H1 (cell line): ENCODE data around the gene MTMR8. TPM values are rescaled to one million over a fixed set of nuclear protein-coding genes. Genes with fewer than 3 reads are reported as not detected.
A peak's percentile ranks its signal among the peaks of the same experiment; 100 is the strongest.

Experiments
- CTCF ChIA-PET: fragments of 300-600 bp; sonication (Branson Sonifier 250); formaldehyde crosslinking; loops from one replicate; lab custom pipeline; 2021; ENCODE audit not compliant: partially characterized antibody; lab: Charles Lee
- POLR2A ChIA-PET: fragments of 300-600 bp; sonication (Branson Sonifier 250); formaldehyde crosslinking; loops from one replicate; lab custom pipeline; 2021; ENCODE audit warnings: inconsistent platforms; ENCODE audit not compliant: partially characterized antibody; lab: Charles Lee
- DNase-seq, 2 experiments: peaks; one replicate each; pipeline versions ENCODE4 v3.0.0 to v3.0.0-alpha.2; 2010 to 2022; ENCODE audit warnings: low spot score in 2 of 2, low read depth in 1 of 2, mixed read lengths in 1 of 2
- FAIRE-seq: peaks from 2 replicates; lab custom pipeline; 2011; peaks lifted over from hg19 to GRCh38; lab: Jason Lieb, UNC
- H2AFZ ChIP-seq: 2 replicates; pipeline ENCODE4 v1.8.1; 2012; ENCODE audit warnings: low read length, inconsistent platforms
- H2AK5ac ChIP-seq: 2 replicates; pipeline ENCODE4 v1.6.1; 2013; ENCODE audit warnings: low read depth, low read length
- H2BK120ac ChIP-seq: replicated peaks from 2 replicates; pipeline ENCODE3; 2013; ENCODE audit warnings: low read depth, low read length, inconsistent platforms
- H2BK12ac ChIP-seq: 2 replicates; pipeline ENCODE4 v1.6.1; 2013; ENCODE audit warnings: low read depth, low read length
- H2BK15ac ChIP-seq: 2 replicates; pipeline ENCODE4 v1.6.1; 2013; ENCODE audit warnings: low read length
- H2BK20ac ChIP-seq: 2 replicates; pipeline ENCODE4 v1.6.1; 2013; ENCODE audit warnings: low read length
- H2BK5ac ChIP-seq: 2 replicates; pipeline ENCODE4 v1.6.1; 2013; ENCODE audit warnings: low read depth, low read length
- H3K14ac ChIP-seq: 2 replicates; pipeline ENCODE4 v1.6.1; 2013; ENCODE audit warnings: inconsistent platforms; ENCODE audit not compliant: insufficient read length
- H3K18ac ChIP-seq: 2 replicates; pipeline ENCODE4 v1.6.1; 2013; ENCODE audit warnings: low read length; ENCODE audit errors: extremely low read depth
- H3K23ac ChIP-seq: 2 replicates; pipeline ENCODE4 v1.6.1; 2013; ENCODE audit warnings: inconsistent platforms; ENCODE audit not compliant: insufficient read length
- H3K23me2 ChIP-seq: 2 replicates; pipeline ENCODE4 v1.6.1; 2013; ENCODE audit warnings: low read depth, low read length
- H3K27ac ChIP-seq: 2 replicates; pipeline ENCODE4 v1.6.1; 2011; ENCODE audit warnings: low read depth, low read length, inconsistent platforms
- H3K27me3 ChIP-seq, 4 experiments: replicated peaks in 1 of 4; 1 replicate in 1 of 4; 2 replicates in 3 of 4; pipeline versions ENCODE4 v1.6.1 to v1.8.1; 2011 to 2013; ENCODE audit warnings: low read length in 3 of 4, mild to moderate bottlenecking in 3 of 4, inconsistent platforms in 2 of 4, mixed read lengths in 2 of 4, moderate library complexity in 1 of 4; ENCODE audit not compliant: control insufficient read depth in 3 of 4, insufficient read depth in 3 of 4; ENCODE audit errors: extremely low read depth in 1 of 4
- H3K36me3 ChIP-seq, 4 experiments: 2 replicates each; pipeline versions ENCODE4 v1.6.1 to v1.8.1; 2011 to 2013; ENCODE audit warnings: mild to moderate bottlenecking in 4 of 4, low read length in 3 of 4, moderate library complexity in 2 of 4, control low read depth in 1 of 4, inconsistent platforms in 1 of 4; ENCODE audit not compliant: insufficient read depth in 4 of 4, control insufficient read depth in 2 of 4
- H3K4ac ChIP-seq: replicated peaks from 2 replicates; pipeline ENCODE3; 2013; ENCODE audit warnings: low read length, low read depth, mixed read lengths, inconsistent platforms; ENCODE audit not compliant: insufficient read length
- H3K4me1 ChIP-seq, 4 experiments: replicated peaks in 1 of 4; 1 replicate in 1 of 4; 2 replicates in 3 of 4; pipeline versions ENCODE4 v1.6.1 to v1.8.1; 2011 to 2013; ENCODE audit warnings: low read length in 3 of 4, inconsistent platforms in 2 of 4, mixed read lengths in 1 of 4; ENCODE audit not compliant: insufficient read depth in 4 of 4, control insufficient read depth in 3 of 4
- H3K4me2 ChIP-seq, 2 experiments: 2 replicates each; pipeline versions ENCODE4 v1.6.1 to v1.8.1; 2011 to 2013; ENCODE audit warnings: low read depth in 2 of 2, low read length in 2 of 2, control low read depth in 1 of 2, inconsistent platforms in 1 of 2, mild to moderate bottlenecking in 1 of 2; ENCODE audit not compliant: insufficient read depth in 1 of 2
- H3K4me3 ChIP-seq, 4 experiments: fragments of 200-600, 300-600 bp in 1 of 4; sonication (generic), shearing (Covaris generic), sonication (Bioruptor Twin) in 1 of 4; 2 replicates each; pipeline versions ENCODE4 v1.5.1 to v1.8.1; 2011 to 2016; ENCODE audit warnings: low read length in 4 of 4, low read depth in 3 of 4, control low read depth in 2 of 4, inconsistent platforms in 2 of 4, mild to moderate bottlenecking in 2 of 4, mixed read lengths in 1 of 4, moderate library complexity in 1 of 4; ENCODE audit not compliant: insufficient read depth in 2 of 4; ENCODE audit errors: extremely low read depth in 1 of 4
- H3K56ac ChIP-seq: replicated peaks from 2 replicates; pipeline ENCODE3; 2013; ENCODE audit warnings: low read depth, mild to moderate bottlenecking, mixed read lengths, low read length, inconsistent platforms; ENCODE audit not compliant: insufficient read length
- H3K79me1 ChIP-seq: 2 replicates; pipeline ENCODE4 v1.6.1; 2013; ENCODE audit warnings: low read depth, low read length, control low read depth
- H3K79me2 ChIP-seq, 2 experiments: 2 replicates each; pipeline versions ENCODE4 v1.6.1 to v1.8.1; 2012 to 2013; ENCODE audit warnings: low read length in 2 of 2, mild to moderate bottlenecking in 2 of 2, inconsistent platforms in 1 of 2; ENCODE audit not compliant: insufficient read depth in 2 of 2, control insufficient read depth in 1 of 2
- H3K9ac ChIP-seq, 4 experiments: replicated peaks in 1 of 4; 1 replicate in 1 of 4; 2 replicates in 3 of 4; pipeline versions ENCODE4 v1.6.1 to v1.8.1; 2011 to 2013; ENCODE audit warnings: low read depth in 3 of 4, low read length in 3 of 4, control low read depth in 2 of 4, mild to moderate bottlenecking in 2 of 4, moderate library complexity in 2 of 4, inconsistent platforms in 1 of 4; ENCODE audit errors: extremely low read depth in 1 of 4
- H3K9me3 ChIP-seq, 2 experiments: 2 replicates each; pipeline versions ENCODE4 v1.6.1 to v1.8.1; 2012 to 2013; ENCODE audit warnings: mild to moderate bottlenecking in 2 of 2, moderate library complexity in 2 of 2, control low read depth in 1 of 2, inconsistent platforms in 1 of 2, low read depth in 1 of 2, low read length in 1 of 2, mixed read lengths in 1 of 2; ENCODE audit not compliant: insufficient read depth in 2 of 2
- H4K20me1 ChIP-seq, 2 experiments: replicated peaks in 1 of 2; 2 replicates each; pipeline versions ENCODE3 to v1.8.1; 2011 to 2013; ENCODE audit warnings: inconsistent platforms in 2 of 2, low read length in 2 of 2, mild to moderate bottlenecking in 1 of 2; ENCODE audit not compliant: insufficient read depth in 2 of 2, control insufficient read depth in 1 of 2
- H4K5ac ChIP-seq: 2 replicates; pipeline ENCODE4 v1.6.1; 2013; ENCODE audit warnings: low read length, low read depth, mixed read lengths, inconsistent platforms; ENCODE audit not compliant: insufficient read length
- H4K8ac ChIP-seq: 2 replicates; pipeline ENCODE4 v1.8.0; 2013; ENCODE audit warnings: mild to moderate bottlenecking, moderate library complexity, low read length, inconsistent platforms; ENCODE audit not compliant: insufficient read depth; ENCODE audit errors: extremely low read depth
- H4K91ac ChIP-seq: replicated peaks from 2 replicates; pipeline ENCODE3; 2013; ENCODE audit warnings: low read length, mixed read lengths, inconsistent platforms; ENCODE audit not compliant: insufficient read length
- EZH2 ChIP-seq: fragments of 200-600 bp; sonication (generic); IDR thresholded peaks from 2 replicates; pipeline ENCODE4 v1.7.1; 2012; ENCODE audit warnings: low read depth, mild to moderate bottlenecking, moderate library complexity, low read length, inconsistent platforms; ENCODE audit not compliant: severe bottlenecking
- SAP30 ChIP-seq: fragments of 300-600 bp; sonication (generic); IDR thresholded peaks from 2 replicates; pipeline ENCODE4 v1.7.1; 2012; ENCODE audit warnings: low read length, moderate library complexity, mild to moderate bottlenecking, inconsistent platforms; ENCODE audit not compliant: insufficient read depth, insufficient replicate concordance
- SIX5 ChIP-seq: IDR thresholded peaks from 2 replicates; pipeline ENCODE4 v1.6.1; 2011; ENCODE audit warnings: mild to moderate bottlenecking, low read depth, low read length
- YY1 ChIP-seq: IDR thresholded peaks from 2 replicates; pipeline ENCODE4 v1.6.1; 2011; ENCODE audit warnings: low read depth, mild to moderate bottlenecking, low read length
- WGBS, 2 experiments: shearing (Covaris generic) in 1 of 2; methylation state at CpG; one replicate each; pipeline versions ENCODE4 v1.1.6 to v1.1.7; 2013 to 2015; ENCODE audit warnings: low lambda C conversion rate in 2 of 2, mixed read lengths in 2 of 2, inconsistent platforms in 1 of 2, low coverage in 1 of 2, missing lambda C conversion rate in 1 of 2; ENCODE audit not compliant: insufficient replicate concordance in 2 of 2, insufficient coverage in 1 of 2, insufficient read length in 1 of 2; ENCODE audit errors: extremely low coverage in 1 of 2, missing lambda C conversion rate in 1 of 2; 5-methylcytosine and 5-hydroxymethylcytosine counted together
- long read RNA-seq, 2 experiments: library from RNA in 1 of 2; library from capped mRNA in 1 of 2; stranded (forward); transcript quantifications; one replicate each; pipeline ENCODE4 v2.0.0, GENCODE V29; 2021; ENCODE audit warnings: inconsistent platforms in 1 of 2
- polyA minus RNA-seq, 3 experiments: library from RNA; depleted of rRNA, polyadenylated mRNA; stranded (reverse); fragments of >200 nt; gene quantifications; 1 replicate in 2 of 3; 2 replicates in 1 of 3; pipeline ENCODE4 v1.2.3, GENCODE V29; 2011
- polyA plus RNA-seq, 7 experiments: library from polyadenylated mRNA; depleted of rRNA in 3 of 7; stranded (reverse) in 5 of 7; unstranded in 2 of 7; fragments of >200 nt in 5 of 7; fragments of 200-250 nt in 2 of 7; gene quantifications; 1 replicate in 5 of 7; 2 replicates in 1 of 7; 4 replicates in 1 of 7; pipeline versions ENCODE4 v1.2.1 to v1.2.3, GENCODE V29; 2011 to 2013; ENCODE audit warnings: missing spikeins in 2 of 7, mixed read lengths in 2 of 7
- total RNA-seq: library from RNA; stranded (reverse); fragmentation: NEBNext Ultra II Directional; extraction: Animal tissue kit (Norgen Biotek cat#: 25700); gene quantifications from 2 replicates; pipeline ENCODE4 v1.2.1, GENCODE V29; 2021
- TF ChIP-seq, protein P1 (sequence below): IDR thresholded peaks from 2 replicates; pipeline ENCODE4 v1.6.1; 2012; ENCODE audit warnings: inconsistent platforms
- TF ChIP-seq, protein P2 (sequence below): IDR thresholded peaks from 2 replicates; pipeline ENCODE4 v1.6.1; 2011; ENCODE audit warnings: low read length, improper control_type of control experiment

Gene MTMR8
- total RNA-seq (5.3 and 6.3 TPM in 2 replicates), polyA plus RNA-seq (2011; rRNA removed) (0.77 and 1.3 TPM in 2 replicates), polyA minus RNA-seq (2011; rRNA and poly(A)+ RNA removed) (10.6 and 12.5 TPM in 2 replicates)
- polyA plus RNA-seq (2011; cell fraction: cytosol; rRNA removed): 2.0 TPM
- 1.9 TPM for polyA plus RNA-seq (2011; cell fraction: nucleus; rRNA removed)
- 2.6 to 4.3 TPM (median 2.8 TPM) in 4 replicates for polyA plus RNA-seq (2012, experiment 1 of 2)
- 0.68 TPM for polyA plus RNA-seq (2012, experiment 2 of 2)
- polyA plus RNA-seq (2013, experiment 1 of 2): 2.4 TPM
- polyA plus RNA-seq (2013, experiment 2 of 2): 2.5 TPM
- polyA minus RNA-seq (2011; cell fraction: cytosol; rRNA and poly(A)+ RNA removed): 2.1 TPM
- polyA minus RNA-seq (2011; cell fraction: nucleus; rRNA and poly(A)+ RNA removed): 24.6 TPM
- long read RNA-seq, experiment 1, partial matches to known transcripts: 1 of 2 reads
- long read RNA-seq, experiment 1, other reads (novel, unspliced or antisense): 1 of 2 reads
- long read RNA-seq, experiment 2, partial matches to known transcripts: 7 of 9 reads
- long read RNA-seq, experiment 2, other reads (novel, unspliced or antisense): 2 of 9 reads

DNA sequence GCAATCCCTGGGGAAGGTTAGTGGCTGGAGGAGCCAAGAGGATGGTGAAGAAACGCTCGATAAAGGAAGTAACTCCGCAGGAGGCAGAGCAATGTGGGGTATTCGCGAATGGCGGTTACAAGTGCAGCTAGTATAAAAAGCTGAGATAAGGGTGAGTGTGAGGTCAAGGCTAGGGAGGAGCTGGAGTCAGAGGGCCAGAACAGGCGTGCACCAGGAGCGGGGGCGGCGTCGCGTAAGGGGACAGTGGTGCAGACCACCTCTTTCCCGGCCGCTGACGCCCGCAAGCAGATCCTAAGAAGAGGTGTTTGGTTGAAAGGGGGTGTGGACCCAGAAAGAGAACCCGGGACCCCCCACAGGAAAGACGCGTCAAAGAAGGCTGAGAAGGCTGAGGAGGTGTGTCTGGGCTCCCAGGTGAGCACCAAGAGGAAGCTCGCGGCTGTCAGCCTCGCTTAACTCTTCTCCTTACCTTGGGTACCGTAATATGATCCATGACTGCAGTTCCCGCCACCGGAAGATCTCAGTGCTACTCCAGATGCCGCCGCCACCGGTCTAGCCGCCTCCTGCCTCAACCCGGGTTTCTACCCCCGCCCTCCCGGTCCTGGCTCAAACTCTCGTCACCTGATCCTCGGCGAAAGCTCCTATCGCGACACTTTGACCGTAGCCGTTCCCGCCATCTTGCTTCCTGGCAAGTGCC lies at the start of gene MTMR8:
TSS of gene MTMR8 (minus strand) at position 579 of the 694 bp plus-strand sequence. CDS start at position 490, 89 bp downstream.
- Histone ChIP-seq H3K9ac (peak within 1 kb of the TSS in 1 of 4 experiments; percentile 28; a peak in 2 of 7 replicates), H4K5ac (no peak within 1 kb of the TSS), H3K23me2 (peaks cover 5% of the 10 kb centered on the region; the same call in 1 of the 2 replicates), H2AK5ac (no peak within 1 kb of the TSS), H3K14ac (no peak within 1 kb of the TSS), H4K8ac (peak within 1 kb of the TSS; percentile 75; the same call in 1 of the 2 replicates), H3K79me1 (no peaks in the 10 kb centered on the region), H3K4me2 (peak within 1 kb of the TSS; percentile 73 to 87), H2BK120ac (no peak within 1 kb of the TSS), H2BK12ac (no peak within 1 kb of the TSS; the same call in 1 of the 2 replicates), H2AFZ (peak within 1 kb of the TSS; percentile 73), H3K27me3 (no peaks in the 10 kb centered on the region), H3K4ac (no peak within 1 kb of the TSS), H3K23ac (no peak within 1 kb of the TSS), H3K18ac (no peak within 1 kb of the TSS; the same call in 1 of the 2 replicates), H3K27ac (no peak within 1 kb of the TSS; the same call in 1 of the 2 replicates), H3K9me3 (no peaks in the 10 kb centered on the region), H3K4me1 (peaks cover 0 to 3% (median 0%) of the 10 kb centered on the region in 4 experiments; a peak in 1 of 7 replicates), H2BK20ac (no peak within 1 kb of the TSS), H2BK15ac (no peak within 1 kb of the TSS), H3K79me2 (peaks cover 0 to 4% of the 10 kb centered on the region in 2 experiments; a peak in 1 of 4 replicates), H3K36me3 (no peaks in the 10 kb centered on the region), H2BK5ac (no peak within 1 kb of the TSS; the same call in 1 of the 2 replicates), H4K20me1 (no peaks in the 10 kb centered on the region), H4K91ac (no peak within 1 kb of the TSS), H3K56ac (no peak within 1 kb of the TSS), H3K4me3 (peak within 1 kb of the TSS; percentile 52 to 77 (median 64))
- ChIA-PET POLR2A (no interaction called here), CTCF (no interaction called here)
- DNase-seq (peak; percentile 60 to 81), FAIRE-seq (no peak)
- WGBS, 2 experiments: 1% methylated on average over 26 of the region's 40 CpGs; no CpG with 5 or more reads in 1 of the 2 experiments
- TF ChIP-seq, protein P1, sequence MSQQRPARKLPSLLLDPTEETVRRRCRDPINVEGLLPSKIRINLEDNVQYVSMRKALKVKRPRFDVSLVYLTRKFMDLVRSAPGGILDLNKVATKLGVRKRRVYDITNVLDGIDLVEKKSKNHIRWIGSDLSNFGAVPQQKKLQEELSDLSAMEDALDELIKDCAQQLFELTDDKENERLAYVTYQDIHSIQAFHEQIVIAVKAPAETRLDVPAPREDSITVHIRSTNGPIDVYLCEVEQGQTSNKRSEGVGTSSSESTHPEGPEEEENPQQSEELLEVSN: peak; percentile 85
- peak; percentile 20 for TF ChIP-seq SAP30
- TF ChIP-seq SIX5: peak; percentile 77
- TF ChIP-seq YY1: peak; percentile 99
- TF ChIP-seq, protein P2, sequence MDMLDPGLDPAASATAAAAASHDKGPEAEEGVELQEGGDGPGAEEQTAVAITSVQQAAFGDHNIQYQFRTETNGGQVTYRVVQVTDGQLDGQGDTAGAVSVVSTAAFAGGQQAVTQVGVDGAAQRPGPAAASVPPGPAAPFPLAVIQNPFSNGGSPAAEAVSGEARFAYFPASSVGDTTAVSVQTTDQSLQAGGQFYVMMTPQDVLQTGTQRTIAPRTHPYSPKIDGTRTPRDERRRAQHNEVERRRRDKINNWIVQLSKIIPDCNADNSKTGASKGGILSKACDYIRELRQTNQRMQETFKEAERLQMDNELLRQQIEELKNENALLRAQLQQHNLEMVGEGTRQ: peak; percentile 46; the same call in 1 of the 2 replicates
- TF ChIP-seq EZH2: no peak
